CD14-positive monocyte (primary cell): ENCODE data around the gene ITPRIP. TPM values are rescaled to one million over a fixed set of nuclear protein-coding genes. Genes with fewer than 3 reads are reported as not detected.

Experiments
- DNase-seq, 3 donors: peaks; one replicate each; pipeline ENCODE4 v3.0.0-alpha.2; 2011 to 2022
- H2AFZ ChIP-seq: 2 replicates; pipeline ENCODE4 v1.6.0; 2012; ENCODE audit warnings: mild to moderate bottlenecking, low read depth, low read length, inconsistent platforms; ENCODE audit not compliant: insufficient read depth, poor library complexity, severe bottlenecking
- H3K27ac ChIP-seq, 2 donors: 1 replicate in 1 of 2; 2 replicates in 1 of 2; pipeline ENCODE4 v1.5.1; 2012 to 2013; ENCODE audit warnings: low read length in 2 of 2, control low read depth in 1 of 2, inconsistent platforms in 1 of 2, low read depth in 1 of 2, mild to moderate bottlenecking in 1 of 2
- H3K27me3 ChIP-seq, 2 donors: one replicate each; pipeline versions ENCODE4 v1.6.0 to v1.6.1; 2011 to 2013; ENCODE audit warnings: low read length in 2 of 2; ENCODE audit not compliant: control insufficient read depth in 2 of 2, insufficient read depth in 2 of 2
- H3K36me3 ChIP-seq, 2 donors: replicated peaks in 1 of 2; 1 replicate in 1 of 2; 2 replicates in 1 of 2; pipeline versions ENCODE4 v1.5.1 to v1.6.1; 2012 to 2013; ENCODE audit warnings: low read length in 2 of 2, control low read depth in 1 of 2, inconsistent platforms in 1 of 2, mild to moderate bottlenecking in 1 of 2; ENCODE audit not compliant: insufficient read depth in 2 of 2, control insufficient read depth in 1 of 2
- H3K4me1 ChIP-seq, 2 donors: 1 replicate in 1 of 2; 2 replicates in 1 of 2; pipeline versions ENCODE4 v1.5.1 to v1.6.1; 2012 to 2013; ENCODE audit warnings: low read length in 2 of 2, control low read depth in 1 of 2, inconsistent platforms in 1 of 2, mild to moderate bottlenecking in 1 of 2, moderate library complexity in 1 of 2; ENCODE audit not compliant: insufficient read depth in 2 of 2, control insufficient read depth in 1 of 2
- H3K4me2 ChIP-seq: replicated peaks from 2 replicates; pipeline ENCODE3; 2012; ENCODE audit warnings: low read length, moderate library complexity, mild to moderate bottlenecking; ENCODE audit not compliant: poor library complexity, severe bottlenecking; ENCODE audit errors: extremely low read depth
- H3K4me3 ChIP-seq, 3 experiments: fragments of 200-600 bp in 1 of 3; sonication (generic) in 1 of 3; replicated peaks in 1 of 3; 1 replicate in 2 of 3; 2 replicates in 1 of 3; pipeline ENCODE4 v1.5.1; 2011 to 2013; ENCODE audit warnings: low read length in 3 of 3, mild to moderate bottlenecking in 3 of 3, control low read depth in 2 of 3, low read depth in 2 of 3, inconsistent platforms in 1 of 3, moderate library complexity in 1 of 3
- H3K79me2 ChIP-seq: 2 replicates; pipeline ENCODE4 v1.6.0; 2012; ENCODE audit warnings: mild to moderate bottlenecking, control low read depth, inconsistent platforms, low read length, moderate library complexity; ENCODE audit not compliant: insufficient read depth
- H3K9ac ChIP-seq: 2 replicates; pipeline ENCODE4 v1.6.0; 2017; ENCODE audit warnings: low read length, mild to moderate bottlenecking; ENCODE audit not compliant: insufficient read depth, poor library complexity, severe bottlenecking
- H3K9me3 ChIP-seq, 2 donors: replicated peaks in 1 of 2; 1 replicate in 1 of 2; 2 replicates in 1 of 2; pipeline versions ENCODE4 v1.5.1 to v1.6.1; 2012 to 2013; ENCODE audit warnings: low read length in 2 of 2, control low read depth in 1 of 2; ENCODE audit not compliant: control insufficient read depth in 1 of 2, insufficient read depth in 1 of 2
- H4K20me1 ChIP-seq: 2 replicates; pipeline ENCODE4 v1.6.0; 2012; ENCODE audit warnings: mild to moderate bottlenecking, low read length, control low read depth, moderate library complexity; ENCODE audit not compliant: insufficient read depth
- H3K27ac Mint-ChIP-seq, 7 donors: one replicate each; pipeline ENCODE4 v1.8.0; 2020; ENCODE audit warnings: mild to moderate bottlenecking in 7 of 7, mixed read lengths in 7 of 7, moderate library complexity in 6 of 7, inconsistent platforms in 2 of 7
- H3K27me3 Mint-ChIP-seq, 3 donors: one replicate each; pipeline ENCODE4 v1.8.0; 2021 to 2022; ENCODE audit warnings: low read depth in 3 of 3, mild to moderate bottlenecking in 3 of 3, mixed read lengths in 3 of 3, moderate library complexity in 3 of 3, inconsistent platforms in 1 of 3
- H3K36me3 Mint-ChIP-seq, 2 donors: one replicate each; pipeline ENCODE4 v1.8.0; 2020; ENCODE audit warnings: mixed read lengths in 2 of 2, inconsistent platforms in 1 of 2, mild to moderate bottlenecking in 1 of 2
- H3K4me1 Mint-ChIP-seq: one replicate; pipeline ENCODE4 v1.8.0; 2020; ENCODE audit warnings: mild to moderate bottlenecking, mixed read lengths
- H3K4me3 Mint-ChIP-seq, 2 donors: one replicate each; pipeline ENCODE4 v1.8.0; 2020; ENCODE audit warnings: mild to moderate bottlenecking in 2 of 2, mixed read lengths in 2 of 2, moderate library complexity in 1 of 2
- H3K9me3 Mint-ChIP-seq, 7 donors: one replicate each; pipeline ENCODE4 v1.8.0; 2020 to 2022; ENCODE audit warnings: mixed read lengths in 7 of 7, mild to moderate bottlenecking in 6 of 7, moderate library complexity in 6 of 7, inconsistent platforms in 2 of 7
- CTCF ChIP-seq: fragments of 200-600 bp; IDR thresholded peaks from one replicate; pipeline ENCODE4 v1.8.0; 2022; ENCODE audit warnings: antibody characterized with exemption, mild to moderate bottlenecking
- WGBS: methylation state at CpG from one replicate; pipeline ENCODE4 v1.1.5; 2013; ENCODE audit warnings: missing lambda C conversion rate; ENCODE audit not compliant: insufficient coverage; 5-methylcytosine and 5-hydroxymethylcytosine counted together
- intact Hi-C, 2 donors: fragments of 100-400 bp; cut with micrococcal nuclease; formaldehyde crosslinking; loops; one replicate each; pipeline versions ENCODE4 v1.15.0 to v1.15.1; 2023
- polyA plus RNA-seq, 3 donors: library from polyadenylated mRNA; depleted of rRNA in 1 of 3; unstranded in 2 of 3; stranded (reverse) in 1 of 3; fragments of 300-500 nt in 2 of 3; fragments of >200 nt in 1 of 3; fragmentation: Illumina TruSeq in 2 of 3; gene quantifications; 1 replicate in 2 of 3; 2 replicates in 1 of 3; pipeline ENCODE4 v1.2.3, GENCODE V29; 2012 to 2021

ITPRIP gene
- polyA plus RNA-seq, 3 donors = 27.5 to 76.6 (median 35.7) TPM

- Histone ChIP-seq H3K36me3 (no peaks in the 10 kb centered on the region), H3K4me1 (peaks cover 33% of the 10 kb centered on the region in 2 donors), H3K27ac (no peak overlapping the region), H4K20me1 (peaks cover 7% of the 10 kb centered on the region), H3K27me3 (no peaks in the 10 kb centered on the region), H2AFZ (no peak overlapping the region), H3K9ac (no peak overlapping the region), H3K79me2 (no peaks in the 10 kb centered on the region), H3K9me3 (peaks cover 0 to 6% of the 10 kb centered on the region in 2 donors), H3K4me2 (no peak overlapping the region), H3K4me3 (no peak overlapping the region)
- H3K4me1 Mint-ChIP-seq = peaks cover 45% of the 10 kb centered on the region
- H3K27ac Mint-ChIP-seq = no peak overlapping the region
- no peak overlapping the region for H3K4me3 Mint-ChIP-seq
- TF ChIP-seq CTCF = no peak
- 93% methylated on average over 2 of the region's 3 CpGs for WGBS
- intact Hi-C loops = loop anchor here in 1 of 2 donors (10.0 kb wide), 1 partner anchor 273 kb away; no protein-coding TSS in a partner anchor
- DNase-seq = no peak
- H3K27me3 Mint-ChIP-seq = peaks cover 2 to 8% (median 5%) of the 10 kb centered on the region in 3 donors
- peaks cover 0 to 7% of the 10 kb centered on the region in 2 donors for H3K36me3 Mint-ChIP-seq
- H3K9me3 Mint-ChIP-seq = peaks cover 6 to 9% (median 8%) of the 10 kb centered on the region in 7 donors
These were observed 36.2 kb downstream of the ITPRIP start for GRCh38 chr10:104301907-104302690.

DNA sequence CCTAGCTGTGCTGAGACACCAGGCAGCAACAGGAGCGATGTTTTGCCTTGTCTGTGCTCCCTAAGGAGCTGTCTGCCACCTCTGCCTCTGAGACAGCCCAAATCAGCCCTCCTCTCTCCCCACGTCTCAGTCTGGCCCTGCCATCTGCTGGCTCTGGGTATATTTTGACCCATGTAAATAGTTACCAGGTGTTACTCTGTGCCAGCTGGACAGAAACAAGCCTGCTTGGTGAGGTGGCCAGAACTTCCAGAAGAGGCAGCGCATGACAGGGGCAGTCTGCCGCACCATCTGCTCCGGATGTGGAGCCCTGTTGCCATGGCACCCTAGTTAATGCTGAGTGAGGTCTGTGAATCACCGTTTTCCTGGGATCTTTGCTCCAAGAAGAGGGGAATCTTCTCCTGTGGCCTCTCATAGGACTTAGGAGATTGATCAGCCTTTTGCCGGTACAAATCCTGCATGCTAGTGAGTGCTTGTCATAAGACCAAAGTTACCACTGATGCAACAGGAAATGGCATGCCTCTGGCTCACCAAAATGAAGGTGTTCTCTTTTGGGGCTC lies 37.5 kb downstream of the ITPRIP start:
- Mint-ChIP-seq H3K4me3 (no peak overlapping the region), H3K4me1 (peaks cover 41% of the 10 kb centered on the region), H3K9me3 (peaks cover 6 to 9% (median 8%) of the 10 kb centered on the region in 7 donors), H3K27me3 (peaks cover 2 to 10% (median 8%) of the 10 kb centered on the region in 3 donors), H3K36me3 (peaks cover 0 to 7% of the 10 kb centered on the region in 2 donors), H3K27ac (peak overlapping the region in 2 of 7 donors; percentile 8 to 11)
- peak in 2 of 3 donors; percentile 36 to 74 for DNase-seq
- no peaks in the 10 kb centered on the region for H3K79me2 ChIP-seq
- no peak for TF ChIP-seq CTCF
- no peak overlapping the region for H3K27ac ChIP-seq
- H3K4me1 ChIP-seq = peaks cover 28 to 29% of the 10 kb centered on the region in 2 donors
- H3K4me2 ChIP-seq = no peak overlapping the region
- WGBS = 54% methylated on average over 6 of the region's 7 CpGs
- H3K36me3 ChIP-seq = no peaks in the 10 kb centered on the region
- H4K20me1 ChIP-seq = no peaks in the 10 kb centered on the region
- H3K4me3 ChIP-seq = no peak overlapping the region
- no peak overlapping the region for H3K9ac ChIP-seq
- no peaks in the 10 kb centered on the region for H3K27me3 ChIP-seq
- intact Hi-C loops = loop anchor here in 1 of 2 donors (10.0 kb wide), 1 partner anchor 274 kb away; no protein-coding TSS in a partner anchor
- H3K9me3 ChIP-seq = peaks cover 0 to 6% of the 10 kb centered on the region in 2 donors
- H2AFZ ChIP-seq = no peak overlapping the region
